Measurements from ENCODE around the gene SLC37A1.
"Not testable (repeated sequence)": the region's sequence is repeated elsewhere in the genome, so short reads cannot be mapped to it uniquely, and the experiment has no call there.

SLC37A1 gene

DNA sequence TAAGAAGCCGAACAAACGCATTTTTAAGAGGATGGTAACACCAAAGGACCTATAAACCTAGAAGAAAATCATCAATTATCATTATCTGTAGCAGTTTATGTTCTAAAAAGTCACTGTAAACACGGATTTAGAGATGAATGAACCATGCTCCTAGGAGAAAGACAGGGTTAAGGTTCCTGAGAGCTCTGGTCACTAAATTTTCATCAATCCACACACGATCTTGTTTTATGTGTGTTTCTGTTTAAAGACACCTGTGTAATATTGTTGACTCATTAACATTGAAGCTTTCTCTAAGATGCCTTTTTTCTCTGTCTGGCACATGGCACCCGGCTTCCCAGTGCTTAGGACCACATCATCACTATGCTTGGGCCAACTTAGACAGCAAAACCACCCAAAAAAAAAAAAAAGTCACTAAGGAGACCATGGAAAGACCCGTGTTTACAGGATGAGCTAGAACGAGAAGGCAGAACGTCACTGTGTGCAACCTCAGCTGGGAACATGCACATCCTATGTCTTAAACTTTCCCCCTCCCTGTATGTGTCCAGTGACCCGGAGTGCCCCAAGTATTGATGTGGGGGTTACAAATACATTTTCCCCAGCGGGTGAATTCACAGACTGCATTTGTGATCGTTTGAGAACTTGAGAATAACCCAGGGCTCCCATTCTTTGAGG lies 84.0 kb downstream of the SLC37A1 start:
- no peak for DNase-seq
- TF ChIP-seq POLR2A (IDR thresholded peaks at IDR 0.05; ENCODE audit: low read length), result no peak
- TF ChIP-seq GATA1 (IDR thresholded peaks at IDR 0.05; ENCODE audit: low read depth, low read length), result no peak

DNA sequence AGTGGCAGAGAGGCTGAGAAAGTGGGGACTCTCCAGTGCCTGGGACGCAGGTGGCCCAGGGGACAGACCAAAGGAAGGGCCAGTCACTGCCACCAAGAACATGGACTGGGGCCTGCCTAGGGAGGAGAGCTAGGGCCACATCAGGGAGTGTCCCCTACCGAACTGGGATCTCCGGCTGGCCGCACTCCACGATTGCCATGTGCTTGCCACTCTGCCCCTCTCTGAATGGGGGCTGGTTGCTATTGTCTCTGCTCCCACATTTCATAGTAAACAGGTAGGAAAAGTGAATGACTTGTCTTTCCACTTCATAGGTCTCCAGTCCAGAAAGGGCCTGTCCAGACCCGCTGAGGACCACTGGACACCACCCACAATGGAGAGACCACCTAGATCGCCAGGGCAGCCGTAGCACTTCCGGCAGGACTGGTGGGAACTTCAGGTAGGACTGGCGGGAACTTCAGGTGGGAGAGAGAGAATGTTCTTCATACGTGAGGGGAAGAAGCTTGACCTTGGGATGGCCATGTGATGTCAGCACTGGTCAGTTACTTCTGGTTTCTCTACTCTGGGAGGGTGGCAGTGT lies 84.6 kb downstream of the SLC37A1 start:
- TF ChIP-seq POLR2A (IDR thresholded peaks at IDR 0.05; ENCODE audit: low read length) (no peak), GATA1 (IDR thresholded peaks at IDR 0.05; ENCODE audit: low read depth, low read length) (no peak)
- no peak for DNase-seq

DNA sequence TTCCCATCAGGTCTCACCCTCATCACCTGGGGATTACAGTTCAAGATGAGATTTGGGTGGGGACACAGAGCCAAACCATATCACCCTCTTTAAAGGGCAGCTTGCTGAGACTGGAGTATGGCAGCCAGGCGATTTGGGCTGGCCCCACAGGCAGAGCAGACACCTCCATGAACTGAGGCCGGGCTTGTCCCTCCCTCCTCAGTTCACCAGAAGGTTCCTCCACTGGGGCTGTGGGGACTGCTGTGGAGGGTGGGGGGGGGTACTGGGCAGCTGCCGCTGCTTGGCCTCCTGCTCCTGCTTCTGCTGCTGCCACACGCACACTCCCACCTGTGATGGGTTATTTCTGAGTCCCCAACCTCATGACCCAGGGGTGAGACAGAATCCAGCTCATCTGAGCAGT lies 85.8 kb downstream of the SLC37A1 start:
- TF ChIP-seq GATA1 (IDR thresholded peaks at IDR 0.05; ENCODE audit: low read depth, low read length), result no peak
- DNase-seq, result no peak

DNA sequence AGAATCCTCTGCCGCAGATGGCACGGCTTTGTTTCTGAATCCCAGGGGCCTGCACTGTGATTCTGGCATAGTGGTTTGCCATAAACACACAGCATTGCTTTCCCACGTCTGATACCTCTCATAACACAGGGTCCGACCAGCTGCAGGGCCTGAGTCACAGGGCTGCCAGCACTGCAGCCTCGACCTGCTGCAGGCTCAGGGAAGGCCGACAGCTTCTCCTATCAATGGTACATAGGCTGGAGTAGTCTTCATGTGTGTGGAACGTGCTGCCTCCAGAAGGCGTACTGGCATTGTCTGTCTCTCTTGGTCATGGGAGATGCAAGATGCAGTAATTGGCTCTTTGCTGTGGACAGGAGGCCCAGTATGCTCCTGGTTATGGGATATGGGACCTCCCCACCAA lies 86.3 kb downstream of the SLC37A1 start:
- TF ChIP-seq GATA1 (IDR thresholded peaks at IDR 0.05; ENCODE audit: low read depth, low read length), result no peak
- no peak for TF ChIP-seq POLR2A (IDR thresholded peaks at IDR 0.05; ENCODE audit: low read length)
- DNase-seq, result no peak

DNA sequence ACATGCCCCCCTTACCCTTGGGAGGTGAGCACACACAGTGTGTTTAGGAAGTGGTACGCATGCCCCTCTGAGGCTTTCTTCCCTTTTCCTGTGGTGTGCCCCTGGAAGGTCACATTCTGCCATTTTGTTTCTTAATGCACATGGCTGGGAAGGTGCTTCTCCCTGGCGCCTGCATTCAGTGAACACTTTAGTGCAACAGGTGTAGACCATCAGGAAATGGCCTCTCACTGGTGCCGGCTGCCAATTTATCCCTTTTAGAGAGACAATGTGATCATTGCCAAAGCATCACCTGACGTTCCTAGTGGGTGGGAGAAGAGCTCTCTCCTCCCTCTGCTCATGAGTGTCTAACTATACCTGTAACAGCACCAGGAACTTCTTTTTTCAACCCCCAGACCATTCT lies 88.0 kb downstream of the SLC37A1 start:
- DNase-seq, result no peak
- TF ChIP-seq POLR2A (IDR thresholded peaks at IDR 0.05; ENCODE audit: low read length) (no peak), GATA1 (IDR thresholded peaks at IDR 0.05; ENCODE audit: low read depth, low read length) (no peak)

DNA sequence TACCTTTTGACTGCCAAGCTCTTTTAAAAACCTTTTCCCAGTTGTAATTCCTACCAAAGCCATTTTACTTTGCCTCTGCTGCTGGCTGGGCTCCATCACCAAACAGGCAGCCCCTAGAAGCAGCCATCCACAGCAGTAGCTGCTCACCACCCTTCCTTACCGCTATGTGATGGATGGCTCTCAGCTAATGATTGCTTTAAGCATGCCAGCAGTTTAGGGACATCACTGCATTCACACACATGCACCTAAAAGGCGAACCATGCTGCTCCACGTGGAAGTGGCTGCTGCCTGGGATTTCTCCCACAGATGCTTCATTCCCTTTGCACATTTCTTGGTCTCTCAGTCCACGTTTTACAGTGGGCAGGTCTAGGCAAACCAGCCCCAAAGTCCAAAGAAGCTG lies 93.5 kb downstream of the SLC37A1 start:
- DNase-seq, result no peak
- no peak for TF ChIP-seq POLR2A (IDR thresholded peaks at IDR 0.05; ENCODE audit: low read length)
- no peak for TF ChIP-seq GATA1 (IDR thresholded peaks at IDR 0.05; ENCODE audit: low read depth, low read length)

DNA sequence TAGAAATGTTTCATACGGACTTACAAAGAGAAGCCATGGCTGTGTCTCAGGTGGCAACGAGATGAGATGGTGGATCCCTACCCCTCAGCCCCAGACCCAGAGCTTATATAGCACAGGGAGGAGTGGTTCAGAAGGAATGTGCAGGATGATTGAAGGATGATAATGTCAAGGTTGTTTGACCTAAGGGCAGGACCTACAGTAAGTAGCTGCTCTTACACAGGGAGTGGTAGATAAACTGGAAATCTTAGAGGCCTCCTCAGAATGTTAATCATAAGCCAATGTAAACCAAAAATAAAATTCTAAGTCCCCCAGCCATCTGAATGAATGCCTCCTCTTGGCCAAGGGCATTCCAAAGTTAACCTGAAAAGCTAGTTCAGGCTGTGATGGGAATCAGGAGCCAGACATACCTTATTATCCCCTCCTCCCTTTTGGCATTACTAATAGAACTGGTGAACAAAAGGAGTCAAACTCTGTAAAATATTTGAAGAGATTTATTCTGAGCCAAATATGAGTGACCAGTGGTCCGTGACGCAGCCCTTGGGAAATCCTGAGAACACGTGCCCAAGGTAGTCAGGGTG lies 94.0 kb downstream of the SLC37A1 start:
- no peak for DNase-seq
- TF ChIP-seq POLR2A (IDR thresholded peaks at IDR 0.05; ENCODE audit: low read length) (no peak), GATA1 (IDR thresholded peaks at IDR 0.05; ENCODE audit: low read depth, low read length) (no peak)

DNA sequence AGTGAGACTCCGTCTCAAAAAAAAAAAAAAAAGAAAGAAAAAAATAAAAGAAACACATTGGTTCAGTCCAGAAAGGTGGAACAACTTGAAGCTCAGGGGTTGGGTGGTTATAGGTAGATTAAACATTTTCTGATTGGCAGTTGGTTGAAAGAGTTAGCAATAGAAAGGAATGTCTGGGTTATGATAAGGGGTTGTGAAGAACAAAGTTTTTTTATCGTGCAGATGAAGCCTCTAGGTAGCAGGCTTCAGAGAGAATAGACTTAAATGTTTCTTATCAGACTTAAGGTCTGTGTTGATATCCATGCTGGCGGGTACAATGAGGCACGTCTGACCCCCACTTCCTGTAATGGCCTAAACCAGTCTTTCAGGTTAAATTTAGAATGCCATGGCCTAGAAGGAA lies 94.8 kb downstream of the SLC37A1 start:
- TF ChIP-seq GATA1 (IDR thresholded peaks at IDR 0.05; ENCODE audit: low read depth, low read length), result no peak
- no peak for TF ChIP-seq POLR2A (IDR thresholded peaks at IDR 0.05; ENCODE audit: low read length)
- DNase-seq, result no peak

DNA sequence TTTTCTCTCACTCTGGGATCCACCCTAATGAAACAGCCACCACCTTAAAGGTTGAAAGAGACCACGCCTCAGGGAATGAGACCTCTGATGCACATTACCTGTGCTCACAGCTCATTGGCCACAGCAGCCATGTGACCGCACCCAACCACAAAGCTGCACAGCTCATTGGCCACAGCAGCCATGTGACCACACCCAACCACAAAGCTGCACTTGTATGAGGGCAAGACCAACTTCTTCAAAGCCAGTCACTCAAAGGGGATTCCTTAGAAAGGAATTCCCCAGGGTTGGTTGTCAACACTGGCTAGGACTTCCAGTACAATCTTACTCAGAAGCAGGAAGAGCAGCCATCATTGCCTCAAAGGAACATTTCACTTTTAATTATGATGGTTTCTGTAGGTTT lies 96.2 kb downstream of the SLC37A1 start:
- no peak for DNase-seq

DNA sequence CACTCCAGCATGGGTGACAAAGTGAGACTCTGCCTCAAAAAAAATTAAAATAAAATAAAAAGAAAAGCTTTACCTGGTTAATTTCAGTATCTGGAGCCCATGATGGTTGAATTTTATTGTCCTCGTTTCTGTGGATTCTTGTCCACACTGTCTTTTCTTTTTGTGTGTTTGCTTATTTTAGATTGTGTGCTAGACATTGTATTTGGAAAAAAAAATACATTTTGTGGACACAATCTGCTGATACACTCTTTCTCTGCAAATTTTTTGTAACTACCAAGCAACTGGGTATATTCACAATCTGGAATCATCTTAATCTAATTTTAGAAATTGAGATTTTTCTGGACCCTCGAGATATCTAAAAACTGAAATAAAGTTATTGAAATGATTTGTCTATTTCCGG lies 98.2 kb downstream of the SLC37A1 start:
- TF ChIP-seq GATA1 (IDR thresholded peaks at IDR 0.05; ENCODE audit: low read depth, low read length), result no peak
- no peak for TF ChIP-seq POLR2A (IDR thresholded peaks at IDR 0.05; ENCODE audit: low read length)

More for the DNA sequence above, 96.2 kb downstream of the SLC37A1 start:
- TF ChIP-seq POLR2A (IDR thresholded peaks at IDR 0.05; ENCODE audit: low read length), result no peak
- TF ChIP-seq GATA1 (IDR thresholded peaks at IDR 0.05; ENCODE audit: low read depth, low read length), result no peak

DNA sequence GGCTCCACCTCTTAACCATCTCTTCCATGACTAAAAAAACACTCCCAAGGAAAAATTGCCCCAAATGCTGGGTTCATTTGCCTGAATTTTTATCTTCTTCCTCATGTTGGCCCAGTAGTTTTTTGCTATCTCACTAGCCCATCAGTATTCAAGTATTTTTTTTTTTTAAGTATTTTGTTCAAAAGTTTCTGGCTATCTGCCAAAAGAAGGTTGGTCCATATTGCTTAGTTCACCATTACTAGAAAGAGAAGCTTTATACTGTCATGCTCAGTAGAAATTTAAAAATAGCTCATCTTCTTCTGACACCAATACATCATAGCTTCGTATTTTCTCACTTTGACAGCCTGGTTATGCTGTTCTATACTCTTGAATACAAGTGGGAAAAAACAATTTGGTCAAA lies 98.7 kb downstream of the SLC37A1 start:
- no peak for DNase-seq
- no peak for TF ChIP-seq GATA1 (IDR thresholded peaks at IDR 0.05; ENCODE audit: low read depth, low read length)
- TF ChIP-seq POLR2A (IDR thresholded peaks at IDR 0.05; ENCODE audit: low read length), result no peak

More for the DNA sequence above, 98.2 kb downstream of the SLC37A1 start:
- no peak for DNase-seq

DNA sequence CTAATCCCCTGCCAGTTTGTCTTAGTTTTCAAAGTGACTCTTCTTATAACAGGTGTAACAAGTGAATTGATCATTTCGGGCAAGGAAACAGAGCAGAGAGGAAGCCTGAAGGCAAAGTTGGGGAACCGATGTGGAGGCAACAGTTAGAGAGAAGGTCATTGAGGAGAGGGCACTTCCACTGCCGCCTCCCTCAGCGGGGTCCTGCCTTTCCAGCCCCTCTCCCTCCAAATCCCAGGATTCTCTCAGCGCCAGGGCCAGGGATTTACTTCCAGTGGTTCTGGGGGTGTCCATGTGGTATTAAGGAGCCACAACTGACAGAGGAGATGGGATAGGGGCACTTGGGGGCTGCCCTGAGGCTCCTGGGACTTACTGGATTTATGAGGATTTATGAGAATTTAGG lies 100.1 kb downstream of the SLC37A1 start:
- TF ChIP-seq GATA1 (IDR thresholded peaks at IDR 0.05; ENCODE audit: low read depth, low read length) (no peak), POLR2A (IDR thresholded peaks at IDR 0.05; ENCODE audit: low read length) (no peak)
- no peak for DNase-seq

DNA sequence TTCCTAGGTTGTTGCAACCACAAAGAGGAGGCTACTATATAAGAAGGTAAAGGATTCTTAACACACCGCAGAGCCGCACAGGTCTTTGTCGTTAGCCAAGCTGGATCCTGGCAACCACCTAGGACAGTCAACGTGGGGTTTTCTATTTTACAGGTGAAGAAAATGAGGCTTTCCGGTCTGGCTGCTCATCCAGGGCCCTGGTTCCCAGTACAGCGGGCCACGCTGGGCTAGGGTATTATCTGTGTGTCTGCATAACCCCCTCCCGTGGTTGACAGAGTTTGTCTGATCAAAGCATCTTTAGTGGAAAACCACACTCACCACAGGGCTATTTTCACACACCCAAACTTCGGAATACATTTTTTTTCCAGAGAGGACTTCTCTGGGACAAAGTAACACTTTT lies 100.7 kb downstream of the SLC37A1 start:
- DNase-seq, result no peak
- TF ChIP-seq POLR2A (IDR thresholded peaks at IDR 0.05; ENCODE audit: low read length) (no peak), GATA1 (IDR thresholded peaks at IDR 0.05; ENCODE audit: low read depth, low read length) (no peak)

DNA sequence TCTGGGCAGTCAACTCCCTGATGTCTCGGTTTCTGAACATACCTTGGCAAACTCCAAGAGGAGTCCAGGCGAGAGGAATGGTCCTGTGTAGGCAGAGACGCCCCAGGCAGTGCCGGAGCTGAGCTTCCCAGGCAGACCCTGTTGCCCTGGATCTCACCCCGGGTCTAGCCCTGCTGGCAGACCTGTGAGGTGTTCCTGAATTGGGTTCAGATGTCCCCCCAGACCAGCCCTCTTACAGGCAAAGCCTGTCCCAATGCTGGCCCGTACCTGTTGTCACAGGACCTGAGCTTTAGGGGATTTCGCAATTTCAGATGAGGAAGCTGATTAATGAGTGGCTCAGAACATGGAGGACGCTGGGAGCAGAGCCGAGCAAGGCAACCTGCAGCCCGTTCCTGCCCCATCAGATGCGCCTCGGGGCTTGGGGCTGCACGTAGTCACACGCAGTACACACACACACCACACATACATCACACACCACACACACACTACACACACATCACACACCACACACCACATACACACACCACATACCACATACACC lies 101.2 kb downstream of the SLC37A1 start:
- DNase-seq, result peak; percentile 40 to 56
- TF ChIP-seq POLR2A (IDR thresholded peaks at IDR 0.05; ENCODE audit: low read length) (no peak), GATA1 (IDR thresholded peaks at IDR 0.05; ENCODE audit: low read depth, low read length) (no peak)

DNA sequence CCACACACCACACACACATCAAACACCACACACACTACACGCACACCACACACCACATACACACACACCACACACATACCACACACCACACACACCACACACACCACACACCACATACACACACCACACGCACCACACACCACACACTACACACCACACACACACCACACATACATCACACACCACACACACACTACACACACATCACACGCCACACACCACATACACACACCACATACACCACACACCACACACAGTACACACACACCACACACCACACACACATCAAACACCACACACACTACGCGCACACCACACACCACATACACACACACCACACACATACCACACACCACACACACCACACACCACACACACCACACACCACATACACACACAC lies 101.7 kb downstream of the SLC37A1 start:
- not testable (repeated sequence) for DNase-seq

All from erythroblast (primary cell).